Measurements from ENCODE around the gene PPP2R5C. TPM values are rescaled to one million over a fixed set of nuclear protein-coding genes. Genes with fewer than 3 reads are reported as not detected.

The PPP2R5C gene
- total RNA-seq, 2 experiments from 2014 or later = 238 to 242 TPM

GRCh38 chr14:101957406-101958234 lies 196.1 kb downstream of the PPP2R5C start:
- H3K27me3 Mint-ChIP-seq = no peaks in the 10 kb centered on the region
- no peak for DNase-seq
- no peaks in the 10 kb centered on the region for H3K36me3 Mint-ChIP-seq (ENCODE audit: low read depth)
- intact Hi-C loops (cut with micrococcal nuclease) = no loop called here
- H3K4me1 Mint-ChIP-seq (ENCODE audit: low read depth) = peaks cover 8% of the 10 kb centered on the region
- H3K4me3 Mint-ChIP-seq = no peak overlapping the region
- no peaks in the 10 kb centered on the region for H3K9me3 Mint-ChIP-seq
- ATAC-seq = no peak
- no peak overlapping the region for H3K27ac Mint-ChIP-seq
- ChIA-PET CTCF (interaction anchor here (1.2 kb wide), 1 partner anchor 139 kb away, joined by 4 read pairs; no protein-coding TSS in a partner anchor), POLR2A (interaction anchor here (1.4 to 2.1 kb wide), 2 partner anchors 9 kb away, joined by 4 to 5 read pairs; no protein-coding TSS in a partner anchor)
- no peak for TF ChIP-seq CTCF (IDR thresholded peaks at IDR 0.05)

- no peak for ATAC-seq
- H3K27me3 Mint-ChIP-seq = no peaks in the 10 kb centered on the region
Measured at GRCh38 chr14:101958418-101959180, 197.1 kb downstream of the PPP2R5C start.

GRCh38 chr14:101959277-101959676 lies 197.8 kb downstream of the PPP2R5C start:
- no peak for TF ChIP-seq CTCF (IDR thresholded peaks at IDR 0.05)
- no peaks in the 10 kb centered on the region for H3K27me3 Mint-ChIP-seq
- no peak for DNase-seq
- POLR2A ChIA-PET = interaction anchor here (2.1 kb wide), 1 partner anchor 11 kb away, joined by 5 read pairs; no protein-coding TSS in a partner anchor
- intact Hi-C loops (cut with micrococcal nuclease) = no loop called here
- H3K27ac Mint-ChIP-seq = no peak overlapping the region
- no peak overlapping the region for H3K4me3 Mint-ChIP-seq
- H3K4me1 Mint-ChIP-seq (ENCODE audit: low read depth) = peaks cover 11% of the 10 kb centered on the region
- H3K9me3 Mint-ChIP-seq = no peaks in the 10 kb centered on the region
- no peak for ATAC-seq
- CTCF ChIA-PET = interaction anchor here (0.7 to 1.4 kb wide), 4 partner anchors 103 to 551 kb away, joined by 3 to 4 read pairs (median 3); no protein-coding TSS in a partner anchor
- H3K36me3 Mint-ChIP-seq (ENCODE audit: low read depth) = no peaks in the 10 kb centered on the region

More at GRCh38 chr14:101958418-101959180, 197.1 kb downstream of the PPP2R5C start:
- Mint-ChIP-seq H3K27ac (no peak overlapping the region), H3K4me3 (no peak overlapping the region), H3K9me3 (no peaks in the 10 kb centered on the region), H3K36me3 (ENCODE audit: low read depth) (no peaks in the 10 kb centered on the region), H3K4me1 (ENCODE audit: low read depth) (peaks cover 8% of the 10 kb centered on the region)
- ChIA-PET POLR2A (interaction anchor here (2.1 kb wide), 1 partner anchor 10 kb away, joined by 5 read pairs; no protein-coding TSS in a partner anchor), CTCF (interaction anchor here (0.7 to 1.4 kb wide), 3 partner anchors 138 to 552 kb away, joined by 3 to 4 read pairs (median 3); no protein-coding TSS in a partner anchor)
- DNase-seq = no peak
- TF ChIP-seq CTCF (IDR thresholded peaks at IDR 0.05) = no peak
- intact Hi-C loops (cut with micrococcal nuclease) = no loop called here

GRCh38 chr14:101960225-101960624 lies 198.7 kb downstream of the PPP2R5C start:
- POLR2A ChIA-PET = interaction anchor here (2.1 kb wide), 1 partner anchor 12 kb away, joined by 5 read pairs; no protein-coding TSS in a partner anchor
- no peaks in the 10 kb centered on the region for H3K27me3 Mint-ChIP-seq

More at GRCh38 chr14:101960225-101960624, 198.7 kb downstream of the PPP2R5C start:
- intact Hi-C loops (cut with micrococcal nuclease) = loop anchor here (5.0 kb wide), 1 partner anchor 137 kb away; no protein-coding TSS in a partner anchor
- Mint-ChIP-seq H3K4me1 (ENCODE audit: low read depth) (peaks cover 11% of the 10 kb centered on the region), H3K4me3 (no peak overlapping the region), H3K9me3 (no peaks in the 10 kb centered on the region), H3K36me3 (ENCODE audit: low read depth) (no peaks in the 10 kb centered on the region), H3K27ac (no peak overlapping the region)
- DNase-seq (peak; percentile 67), ATAC-seq (no peak)
- CTCF ChIA-PET = interaction anchor here (0.7 to 3.2 kb wide), 9 partner anchors 11 to 354 kb away, joined by 3 to 17 read pairs (median 4); no protein-coding TSS in a partner anchor
- TF ChIP-seq CTCF (IDR thresholded peaks at IDR 0.05) = peak; percentile 56
